Lung (tissue), 12 donors: ENCODE results near the gene SCAPER. TPM values are rescaled to one million over a fixed set of nuclear protein-coding genes. Genes with fewer than 3 reads are reported as not detected.
"Not testable (repeated sequence)": the region's sequence is repeated elsewhere in the genome, so short reads cannot be mapped to it uniquely, and the experiment has no call there.

Source experiments
- ATAC-seq: fragments of 200-7000 bp; cut with Tn5 transposase; one replicate; pipeline ENCODE4 v1.9.1; 2020; ENCODE audit warnings: moderate number of reproducible peaks; ENCODE audit not compliant: insufficient read depth, low FRiP score
- DNase-seq, 3 donors: peaks; one replicate each; pipeline ENCODE4 v3.0.0-alpha.2; 2013 to 2017
- H3K27ac ChIP-seq, 2 donors: one replicate each; pipeline ENCODE4 v1.5.1; 2013; ENCODE audit warnings: mild to moderate bottlenecking in 2 of 2, moderate library complexity in 2 of 2, control low read depth in 1 of 2, inconsistent platforms in 1 of 2, low read depth in 1 of 2, low read length in 1 of 2
- H3K27me3 ChIP-seq, 3 donors: one replicate each; pipeline ENCODE4 v1.5.1; 2013; ENCODE audit warnings: low read length in 2 of 3; ENCODE audit not compliant: control insufficient read depth in 3 of 3, insufficient read depth in 3 of 3
- H3K36me3 ChIP-seq, 4 donors: one replicate each; pipeline ENCODE4 v1.5.1; 2013; ENCODE audit warnings: low read length in 4 of 4, mild to moderate bottlenecking in 1 of 4, moderate library complexity in 1 of 4; ENCODE audit not compliant: control insufficient read depth in 4 of 4, insufficient read depth in 4 of 4
- H3K4me1 ChIP-seq, 5 donors: one replicate each; pipeline ENCODE4 v1.5.1; 2013; ENCODE audit warnings: low read length in 5 of 5, mild to moderate bottlenecking in 2 of 5, moderate library complexity in 1 of 5; ENCODE audit not compliant: control insufficient read depth in 5 of 5, insufficient read depth in 5 of 5
- H3K4me3 ChIP-seq: one replicate; pipeline ENCODE4 v1.5.1; 2013; ENCODE audit warnings: mild to moderate bottlenecking, control low read depth, moderate library complexity
- H3K9ac ChIP-seq, 2 donors: one replicate each; pipeline ENCODE4 v1.5.1; 2013; ENCODE audit warnings: low read length in 2 of 2, control low read depth in 1 of 2; ENCODE audit not compliant: insufficient read depth in 1 of 2
- H3K9me3 ChIP-seq, 4 donors: one replicate each; pipeline ENCODE4 v1.5.1; 2013; ENCODE audit warnings: low read length in 3 of 4, mild to moderate bottlenecking in 1 of 4, moderate library complexity in 1 of 4; ENCODE audit not compliant: control insufficient read depth in 4 of 4, insufficient read depth in 3 of 4
- WGBS, 2 donors: extraction: QIAGEN DNeasy Blood & Tissue Kit; methylation state at CpG; one replicate each; pipeline ENCODE4 v1.1.7; 2013; 5-methylcytosine and 5-hydroxymethylcytosine counted together
- polyA plus RNA-seq, 2 donors: library from polyadenylated mRNA; stranded (reverse); fragments of 200-250 nt; gene quantifications; one replicate each; pipeline ENCODE4 v1.2.1, GENCODE V29; 2013
- total RNA-seq, 2 donors: library from RNA; depleted of rRNA in 1 of 2; stranded (reverse); fragments of >200 nt in 1 of 2; gene quantifications; one replicate each; pipeline ENCODE4 v1.2.1, GENCODE V29; 2014 to 2021
- TF ChIP-seq, protein P1 (sequence below): IDR thresholded peaks from 2 replicates; pipeline ENCODE4 v1.5.1; 2012; ENCODE audit warnings: mild to moderate bottlenecking; ENCODE audit errors: control extremely low read depth, extremely low read depth
- donor health status: control.
- donor health status: control.
- donor health status: Bipolar disorder and iron deficiency.
- donor health status: healthy.
- donor health status: DM: yes; HTN: yes; CAD: no.

SCAPER gene
- total and polyA plus RNA-seq, 4 donors = 3.9 to 40.2 (median 19.5) TPM

- Histone ChIP-seq H3K9me3 (no peaks in the 10 kb centered on the region), H3K4me1 (peaks cover 0 to 6% (median 0%) of the 10 kb centered on the region in 5 donors), H3K9ac (no peak overlapping the region), H3K36me3 (peaks cover 0 to 6% (median 2%) of the 10 kb centered on the region in 4 donors), H3K27ac (no peak overlapping the region), H3K4me3 (no peak overlapping the region), H3K27me3 (no peaks in the 10 kb centered on the region)
- TF ChIP-seq, protein P1, sequence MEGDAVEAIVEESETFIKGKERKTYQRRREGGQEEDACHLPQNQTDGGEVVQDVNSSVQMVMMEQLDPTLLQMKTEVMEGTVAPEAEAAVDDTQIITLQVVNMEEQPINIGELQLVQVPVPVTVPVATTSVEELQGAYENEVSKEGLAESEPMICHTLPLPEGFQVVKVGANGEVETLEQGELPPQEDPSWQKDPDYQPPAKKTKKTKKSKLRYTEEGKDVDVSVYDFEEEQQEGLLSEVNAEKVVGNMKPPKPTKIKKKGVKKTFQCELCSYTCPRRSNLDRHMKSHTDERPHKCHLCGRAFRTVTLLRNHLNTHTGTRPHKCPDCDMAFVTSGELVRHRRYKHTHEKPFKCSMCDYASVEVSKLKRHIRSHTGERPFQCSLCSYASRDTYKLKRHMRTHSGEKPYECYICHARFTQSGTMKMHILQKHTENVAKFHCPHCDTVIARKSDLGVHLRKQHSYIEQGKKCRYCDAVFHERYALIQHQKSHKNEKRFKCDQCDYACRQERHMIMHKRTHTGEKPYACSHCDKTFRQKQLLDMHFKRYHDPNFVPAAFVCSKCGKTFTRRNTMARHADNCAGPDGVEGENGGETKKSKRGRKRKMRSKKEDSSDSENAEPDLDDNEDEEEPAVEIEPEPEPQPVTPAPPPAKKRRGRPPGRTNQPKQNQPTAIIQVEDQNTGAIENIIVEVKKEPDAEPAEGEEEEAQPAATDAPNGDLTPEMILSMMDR = no peak
- no peak for ATAC-seq
- WGBS, 2 donors = 68 to 74% methylated on average over 3 of the region's 3 CpGs
- no peak for DNase-seq
Measured at GRCh38 chr15:76502678-76503077, 402.5 kb downstream of the SCAPER start.

DNA sequence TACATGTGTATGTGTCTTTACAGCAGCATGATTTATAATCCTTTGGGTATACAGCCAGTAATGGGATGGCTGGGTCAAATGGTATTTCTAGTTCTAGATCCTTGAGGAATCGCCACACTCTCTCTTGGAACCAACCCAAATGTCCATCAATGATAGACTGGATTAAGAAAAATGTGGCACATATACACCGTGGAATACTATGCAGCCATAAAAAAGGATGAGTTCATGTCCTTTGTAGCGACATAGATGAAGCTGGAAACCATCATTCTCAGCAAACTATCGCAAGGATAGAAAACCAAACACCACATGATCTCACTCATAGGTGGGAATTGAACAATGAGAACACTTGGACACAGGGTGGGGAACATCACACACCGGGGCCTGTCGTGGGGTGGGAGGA, 403.0 kb downstream of the SCAPER start:
- H3K9me3 ChIP-seq, H3K9ac ChIP-seq, H3K4me1 ChIP-seq, ATAC-seq, H3K4me3 ChIP-seq, DNase-seq, H3K36me3 ChIP-seq, H3K27ac ChIP-seq, H3K27me3 ChIP-seq: not testable (repeated sequence)
- 98 to 99% methylated on average over 6 of the region's 6 CpGs for whole genome bisulfite sequencing, 2 donors

DNA sequence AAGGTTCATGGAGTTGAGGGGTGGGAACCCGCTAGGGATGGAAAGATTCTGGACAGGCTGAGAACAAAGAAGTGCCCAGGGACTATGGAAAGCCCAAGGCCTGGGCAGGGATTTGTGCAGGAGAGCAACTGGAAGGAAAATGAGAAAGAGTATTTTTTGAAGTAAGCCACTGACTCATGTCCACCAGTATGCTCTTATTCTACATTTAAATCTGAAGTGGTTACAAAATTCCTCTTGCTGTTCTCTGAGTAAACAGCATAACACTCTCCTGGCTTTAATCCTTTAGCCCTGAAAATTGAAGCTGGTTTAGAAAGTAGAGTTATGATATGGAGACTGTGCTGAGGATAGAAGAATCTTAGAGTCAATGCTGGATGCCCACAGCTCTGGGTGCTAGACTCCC, 403.4 kb downstream of the SCAPER start:
- Histone ChIP-seq H3K4me1 (peaks cover 0 to 6% (median 0%) of the 10 kb centered on the region in 5 donors), H3K9me3 (no peaks in the 10 kb centered on the region), H3K27ac (no peak overlapping the region), H3K9ac (no peak overlapping the region), H3K36me3 (peaks cover 0 to 6% (median 2%) of the 10 kb centered on the region in 4 donors), H3K27me3 (no peaks in the 10 kb centered on the region), H3K4me3 (no peak overlapping the region)
- ATAC-seq (peak; percentile 41), DNase-seq (no peak)
- TF ChIP-seq, protein P1 = no peak
- WGBS, 2 donors = 92 to 97% methylated on average over 1 of the region's 1 CpG

GRCh38 chr15:76501011-76501410, 404.1 kb downstream of the SCAPER start:
- no peak overlapping the region for H3K27ac ChIP-seq
- H3K36me3 ChIP-seq = peaks cover 0 to 6% (median 2%) of the 10 kb centered on the region in 4 donors
- TF ChIP-seq, protein P1 = no peak
- no peak overlapping the region for H3K4me3 ChIP-seq
- no peak for DNase-seq
- no peaks in the 10 kb centered on the region for H3K27me3 ChIP-seq
- H3K4me1 ChIP-seq = peaks cover 0 to 6% (median 0%) of the 10 kb centered on the region in 5 donors
- ATAC-seq = no peak
- no peak overlapping the region for H3K9ac ChIP-seq
- no peaks in the 10 kb centered on the region for H3K9me3 ChIP-seq
- WGBS, 2 donors = 84 to 96% methylated on average over 2 of the region's 2 CpGs
